IgD-negative memory B cell (primary cell): Measurements from ENCODE around the gene DNAI1. TPM values are rescaled to one million over a fixed set of nuclear protein-coding genes. Genes with fewer than 3 reads are reported as not detected.

Experiments used
- H3K27ac Mint-ChIP-seq, 3 donors: one replicate each; pipeline ENCODE4 v1.8.0; 2020 to 2022; ENCODE audit warnings: mild to moderate bottlenecking in 3 of 3, mixed read lengths in 3 of 3, moderate library complexity in 1 of 3
- H3K27me3 Mint-ChIP-seq: one replicate; pipeline ENCODE4 v1.8.0; 2021; ENCODE audit warnings: mixed read lengths
- H3K36me3 Mint-ChIP-seq: one replicate; pipeline ENCODE4 v1.8.0; 2020; ENCODE audit warnings: mild to moderate bottlenecking, mixed read lengths
- H3K4me1 Mint-ChIP-seq, 3 donors: one replicate each; pipeline ENCODE4 v1.8.0; 2020 to 2022; ENCODE audit warnings: mixed read lengths in 3 of 3, mild to moderate bottlenecking in 1 of 3
- H3K4me3 Mint-ChIP-seq, 4 donors: one replicate each; pipeline ENCODE4 v1.8.0; 2020 to 2022; ENCODE audit warnings: mild to moderate bottlenecking in 4 of 4, mixed read lengths in 4 of 4, moderate library complexity in 3 of 4
- H3K9me3 Mint-ChIP-seq, 3 donors: one replicate each; pipeline ENCODE4 v1.8.0; 2020 to 2021; ENCODE audit warnings: mixed read lengths in 3 of 3, mild to moderate bottlenecking in 1 of 3
- polyA plus RNA-seq: library from polyadenylated mRNA; unstranded; fragments of 300-500 nt; fragmentation: Illumina TruSeq; gene quantifications from one replicate; pipeline ENCODE4 v1.2.3, GENCODE V29; 2021

DNAI1 gene
- polyA plus RNA-seq, 1 donor from 2014 or later: not detected

GRCh38 chr9:34507966-34508365, 49.4 kb downstream of the DNAI1 start:
- H3K9me3 Mint-ChIP-seq: no peaks in the 10 kb centered on the region
- no peaks in the 10 kb centered on the region for H3K4me1 Mint-ChIP-seq
- peaks cover 7% of the 10 kb centered on the region for H3K27me3 Mint-ChIP-seq
- peaks cover 4% of the 10 kb centered on the region for H3K36me3 Mint-ChIP-seq
- no peak overlapping the region for H3K27ac Mint-ChIP-seq
- no peak overlapping the region for H3K4me3 Mint-ChIP-seq

- Mint-ChIP-seq H3K27me3 (peaks cover 7% of the 10 kb centered on the region), H3K4me1 (no peaks in the 10 kb centered on the region), H3K9me3 (no peaks in the 10 kb centered on the region), H3K27ac (no peak overlapping the region), H3K4me3 (no peak overlapping the region), H3K36me3 (peaks cover 4% of the 10 kb centered on the region)
These were observed 49.9 kb downstream of the DNAI1 start for GRCh38 chr9:34508463-34508862.

DNA sequence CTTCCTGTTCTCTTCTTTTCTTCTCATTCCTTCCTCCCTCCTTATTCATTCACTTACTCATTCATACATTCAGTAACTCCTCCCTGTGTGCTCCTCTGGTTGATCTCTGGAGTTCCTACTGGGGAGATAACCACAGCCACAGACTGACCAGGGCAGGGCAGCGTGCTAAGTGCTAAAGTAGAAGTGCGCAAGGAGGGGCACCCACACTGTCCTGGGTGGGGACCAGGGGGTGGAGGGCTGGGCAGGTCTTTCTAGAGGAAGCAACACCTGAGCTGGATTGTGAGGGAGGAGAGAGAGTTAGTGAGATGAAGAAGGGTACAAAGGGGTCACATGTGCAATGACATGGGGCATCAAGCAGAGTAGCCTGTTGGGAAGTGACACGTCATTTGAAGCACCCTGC, 50.3 kb downstream of the DNAI1 start:
- H3K27me3 Mint-ChIP-seq: peaks cover 7% of the 10 kb centered on the region
- no peaks in the 10 kb centered on the region for H3K4me1 Mint-ChIP-seq
- H3K36me3 Mint-ChIP-seq: peaks cover 4% of the 10 kb centered on the region
- no peak overlapping the region for H3K4me3 Mint-ChIP-seq
- H3K9me3 Mint-ChIP-seq: no peaks in the 10 kb centered on the region
- no peak overlapping the region for H3K27ac Mint-ChIP-seq

- peak overlapping the region in 1 of 3 donors; percentile 89 for H3K27ac Mint-ChIP-seq
- peaks cover 4% of the 10 kb centered on the region for H3K27me3 Mint-ChIP-seq
- H3K9me3 Mint-ChIP-seq: no peaks in the 10 kb centered on the region
- no peaks in the 10 kb centered on the region for H3K4me1 Mint-ChIP-seq
- H3K4me3 Mint-ChIP-seq: no peak overlapping the region
- peaks cover 2% of the 10 kb centered on the region for H3K36me3 Mint-ChIP-seq
These were observed 52.2 kb downstream of the DNAI1 start for GRCh38 chr9:34510497-34511468.

DNA sequence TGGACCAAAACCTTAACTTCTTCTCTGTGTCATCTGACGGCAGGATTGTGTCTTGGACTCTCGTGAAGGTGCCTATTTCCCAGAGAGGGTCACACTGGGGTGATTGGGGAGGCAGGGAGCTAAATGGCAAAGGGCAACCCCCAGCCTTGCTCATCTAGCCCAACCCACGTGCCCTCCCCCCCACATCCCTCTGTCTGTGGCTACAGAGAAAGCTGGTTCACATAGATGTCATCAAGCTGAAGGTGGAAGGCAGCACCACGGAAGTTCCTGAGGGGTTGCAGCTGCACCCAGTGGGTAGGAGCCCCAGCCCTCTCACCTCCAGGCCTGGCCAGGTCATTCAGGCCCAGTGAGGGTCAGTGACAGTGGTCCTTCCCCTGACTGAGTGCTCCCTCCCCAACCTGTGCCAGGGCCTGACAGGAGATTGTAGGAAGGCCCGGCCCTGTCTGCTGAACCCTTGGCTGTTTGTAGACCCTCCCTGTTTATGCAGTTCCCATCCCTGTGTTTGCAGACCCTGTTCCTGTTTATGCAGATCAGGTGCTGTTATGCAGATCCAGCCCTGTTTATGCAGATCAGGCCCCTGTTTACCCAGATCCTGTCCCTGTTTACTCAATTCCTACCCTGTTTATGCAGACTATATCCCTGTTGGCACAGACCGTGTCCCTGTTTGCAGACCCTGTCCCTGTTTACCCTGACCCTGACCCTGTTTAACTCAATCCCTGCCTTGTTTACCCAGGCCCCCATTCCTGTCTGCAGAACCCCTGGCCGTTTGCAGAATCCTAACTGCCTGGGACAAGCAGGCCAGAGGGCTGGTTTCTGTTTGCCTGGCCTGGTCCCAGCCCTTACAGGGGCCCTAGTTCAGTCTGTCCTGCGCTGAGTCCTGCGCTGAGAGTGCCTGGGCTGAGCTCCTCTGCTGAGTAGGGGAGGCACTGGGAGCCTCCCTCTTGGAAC, 53.8 kb downstream of the DNAI1 start:
- H3K36me3 Mint-ChIP-seq: peaks cover 2% of the 10 kb centered on the region
- no peaks in the 10 kb centered on the region for H3K4me1 Mint-ChIP-seq
- no peaks in the 10 kb centered on the region for H3K9me3 Mint-ChIP-seq
- H3K4me3 Mint-ChIP-seq: no peak overlapping the region
- peaks cover 4% of the 10 kb centered on the region for H3K27me3 Mint-ChIP-seq
- no peak overlapping the region for H3K27ac Mint-ChIP-seq

DNA sequence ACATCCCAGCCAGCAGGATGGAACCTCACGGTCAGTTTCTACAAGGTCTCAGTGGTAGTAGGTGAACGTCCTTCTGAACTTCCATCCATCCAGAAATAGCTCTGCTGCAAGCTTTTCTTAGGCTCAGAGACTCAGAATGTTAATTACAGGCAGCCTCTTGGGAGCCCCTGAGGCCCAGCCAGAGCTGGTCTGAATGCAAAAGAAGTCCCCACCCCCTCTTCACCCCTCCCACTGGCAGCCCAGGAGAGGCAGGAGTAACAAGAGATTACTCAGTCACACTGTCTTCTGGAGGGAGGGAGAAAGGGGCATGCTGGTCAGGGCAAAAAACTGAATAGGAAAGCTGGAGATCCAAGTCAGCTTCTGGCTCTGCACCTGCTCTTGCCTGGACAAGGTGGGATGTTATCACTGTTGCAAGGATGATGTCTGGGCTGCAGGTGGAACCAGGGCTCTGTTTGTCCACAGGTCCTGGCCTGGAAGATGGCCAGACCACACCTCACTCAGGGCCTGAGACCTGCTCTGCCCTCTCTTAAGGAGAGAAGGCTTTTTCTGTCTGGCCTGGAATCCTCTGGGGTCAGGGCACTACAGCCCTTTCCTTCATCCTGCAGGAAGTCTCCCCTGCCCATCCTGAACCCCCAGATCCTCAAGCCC, 55.1 kb downstream of the DNAI1 start:
- H3K27ac Mint-ChIP-seq: no peak overlapping the region

DNA sequence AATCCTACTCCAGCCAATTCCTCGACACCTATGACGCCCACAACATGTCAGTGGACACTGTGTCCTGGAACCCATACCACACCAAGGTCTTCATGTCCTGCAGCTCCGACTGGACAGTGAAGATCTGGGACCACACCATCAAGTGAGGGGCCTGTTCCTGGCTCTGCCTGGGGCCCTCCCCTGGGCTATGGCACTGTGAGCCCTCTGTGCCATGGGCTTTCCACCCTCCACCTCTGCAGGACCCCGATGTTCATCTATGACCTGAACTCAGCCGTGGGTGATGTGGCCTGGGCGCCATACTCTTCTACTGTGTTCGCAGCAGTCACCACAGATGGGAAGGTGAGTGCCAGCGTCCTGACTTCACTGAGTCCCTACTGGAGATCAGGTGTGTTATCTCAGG, 55.8 kb downstream of the DNAI1 start:
- peaks cover 0 to 1% (median 0%) of the 10 kb centered on the region in 3 donors for H3K4me1 Mint-ChIP-seq
- no peaks in the 10 kb centered on the region for H3K9me3 Mint-ChIP-seq
- peaks cover 2% of the 10 kb centered on the region for H3K36me3 Mint-ChIP-seq
- H3K4me3 Mint-ChIP-seq: no peak overlapping the region
- H3K27ac Mint-ChIP-seq: no peak overlapping the region
- peaks cover 4% of the 10 kb centered on the region for H3K27me3 Mint-ChIP-seq

More for the DNA sequence above, 55.1 kb downstream of the DNAI1 start:
- no peak overlapping the region for H3K4me3 Mint-ChIP-seq
- H3K4me1 Mint-ChIP-seq: no peaks in the 10 kb centered on the region
- H3K27me3 Mint-ChIP-seq: peaks cover 4% of the 10 kb centered on the region
- H3K9me3 Mint-ChIP-seq: no peaks in the 10 kb centered on the region
- H3K36me3 Mint-ChIP-seq: peaks cover 2% of the 10 kb centered on the region

DNA sequence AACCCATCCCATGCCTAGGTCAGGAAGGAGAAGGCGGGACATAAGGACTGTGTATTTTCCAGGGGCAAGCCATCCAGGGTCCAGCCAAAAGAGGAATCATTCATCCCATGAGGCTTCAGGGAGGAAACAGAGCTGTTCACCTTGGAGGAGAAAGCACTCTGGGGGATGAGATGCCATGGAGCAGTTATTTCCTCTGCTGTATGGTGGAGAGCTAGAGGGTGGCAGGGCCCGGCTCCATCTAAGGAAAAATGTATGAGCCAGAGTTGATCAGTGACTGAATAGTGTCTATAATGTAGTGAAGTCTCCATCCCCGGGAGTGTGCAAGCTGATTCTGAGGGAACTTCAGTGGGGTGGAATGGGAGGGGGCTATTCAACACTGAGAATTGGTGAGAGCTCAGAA, 56.2 kb downstream of the DNAI1 start:
- H3K4me1 Mint-ChIP-seq: peaks cover 0 to 1% (median 0%) of the 10 kb centered on the region in 3 donors
- H3K27ac Mint-ChIP-seq: no peak overlapping the region
- no peak overlapping the region for H3K4me3 Mint-ChIP-seq
- peaks cover 2% of the 10 kb centered on the region for H3K36me3 Mint-ChIP-seq
- H3K27me3 Mint-ChIP-seq: peaks cover 4% of the 10 kb centered on the region
- no peaks in the 10 kb centered on the region for H3K9me3 Mint-ChIP-seq

DNA sequence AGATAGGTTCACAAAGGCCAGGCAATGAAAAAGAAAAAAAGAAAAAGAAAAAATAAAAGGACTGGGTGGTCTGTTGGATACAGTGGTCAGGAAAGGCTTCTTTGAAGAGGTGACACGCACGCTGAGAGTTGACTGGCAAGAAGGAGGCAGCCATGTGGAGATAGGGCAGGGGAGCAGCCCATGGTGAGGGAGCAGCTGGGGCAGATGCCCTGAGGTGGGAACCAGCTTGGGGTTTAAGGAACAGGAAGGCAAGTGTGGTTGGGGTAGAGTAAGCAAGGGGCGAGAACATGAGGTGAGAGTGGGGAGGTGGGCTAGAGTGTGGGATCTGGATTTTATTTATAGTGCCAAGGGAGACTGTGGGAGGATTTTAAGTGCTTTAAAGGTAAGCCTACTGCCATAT, 57.4 kb downstream of the DNAI1 start:
- no peak overlapping the region for H3K27ac Mint-ChIP-seq
- H3K4me3 Mint-ChIP-seq: no peak overlapping the region
- peaks cover 4% of the 10 kb centered on the region for H3K27me3 Mint-ChIP-seq
- peaks cover 0 to 1% (median 0%) of the 10 kb centered on the region in 3 donors for H3K4me1 Mint-ChIP-seq
- peaks cover 2% of the 10 kb centered on the region for H3K36me3 Mint-ChIP-seq
- no peaks in the 10 kb centered on the region for H3K9me3 Mint-ChIP-seq

DNA sequence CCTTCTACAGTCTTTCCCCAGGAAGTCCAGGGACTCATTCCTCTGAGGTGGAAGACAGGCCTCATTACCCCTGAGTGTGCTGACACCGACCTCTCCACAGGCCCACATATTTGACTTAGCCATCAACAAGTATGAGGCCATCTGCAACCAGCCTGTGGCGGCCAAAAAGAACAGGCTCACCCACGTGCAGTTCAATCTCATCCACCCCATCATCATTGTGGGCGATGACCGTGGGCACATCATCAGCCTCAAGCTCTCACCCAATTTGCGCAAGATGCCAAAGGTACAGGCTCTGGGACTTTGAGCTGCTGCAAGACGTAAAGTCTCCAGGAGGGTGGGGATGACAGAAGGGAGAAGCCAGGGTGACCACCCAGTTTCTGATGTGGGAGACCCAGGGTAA, 58.6 kb downstream of the DNAI1 start:
- Mint-ChIP-seq H3K4me3 (no peak overlapping the region), H3K9me3 (no peaks in the 10 kb centered on the region), H3K4me1 (peaks cover 0 to 1% (median 0%) of the 10 kb centered on the region in 3 donors), H3K27me3 (peaks cover 5% of the 10 kb centered on the region), H3K36me3 (no peaks in the 10 kb centered on the region), H3K27ac (no peak overlapping the region)

GRCh38 chr9:34518110-34518616, 59.6 kb downstream of the DNAI1 start:
- Mint-ChIP-seq H3K27ac (no peak overlapping the region), H3K9me3 (no peaks in the 10 kb centered on the region), H3K4me3 (no peak overlapping the region), H3K4me1 (peaks cover 0 to 6% (median 0%) of the 10 kb centered on the region in 3 donors), H3K36me3 (no peaks in the 10 kb centered on the region), H3K27me3 (peaks cover 5% of the 10 kb centered on the region)

DNA sequence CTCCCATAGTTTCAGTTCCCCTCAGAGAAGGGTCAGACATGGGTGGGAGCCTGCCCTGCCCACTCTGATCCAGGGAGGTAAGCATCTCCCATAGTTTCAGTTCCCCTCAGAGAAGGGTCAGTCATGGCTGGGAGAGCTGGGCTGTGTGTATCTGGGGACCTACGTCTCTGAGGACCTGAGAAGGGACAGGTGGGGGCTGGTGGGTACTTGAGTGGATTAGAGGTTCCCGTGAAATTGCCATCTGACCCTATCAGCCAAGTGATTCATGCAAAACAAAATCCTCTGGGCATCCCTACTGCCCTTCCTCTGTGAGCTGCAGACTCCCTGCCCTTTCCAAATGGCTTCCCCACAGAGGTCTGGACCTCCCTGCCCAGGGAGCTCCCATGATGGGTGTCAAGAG, 60.3 kb downstream of the DNAI1 start:
- peaks cover 5% of the 10 kb centered on the region for H3K27me3 Mint-ChIP-seq
- no peak overlapping the region for H3K4me3 Mint-ChIP-seq
- H3K36me3 Mint-ChIP-seq: no peaks in the 10 kb centered on the region
- peaks cover 0 to 6% (median 5%) of the 10 kb centered on the region in 3 donors for H3K4me1 Mint-ChIP-seq
- no peak overlapping the region for H3K27ac Mint-ChIP-seq
- no peaks in the 10 kb centered on the region for H3K9me3 Mint-ChIP-seq

- H3K27me3 Mint-ChIP-seq: peaks cover 5% of the 10 kb centered on the region
- no peaks in the 10 kb centered on the region for H3K9me3 Mint-ChIP-seq
- peaks cover 0 to 11% (median 6%) of the 10 kb centered on the region in 3 donors for H3K4me1 Mint-ChIP-seq
- peak overlapping the region in 1 of 3 donors; percentile 65 for H3K27ac Mint-ChIP-seq
- no peaks in the 10 kb centered on the region for H3K36me3 Mint-ChIP-seq
- H3K4me3 Mint-ChIP-seq: peak overlapping the region in 1 of 4 donors; percentile 44
These were observed 60.9 kb downstream of the DNAI1 start for GRCh38 chr9:34519321-34520020.

DNA sequence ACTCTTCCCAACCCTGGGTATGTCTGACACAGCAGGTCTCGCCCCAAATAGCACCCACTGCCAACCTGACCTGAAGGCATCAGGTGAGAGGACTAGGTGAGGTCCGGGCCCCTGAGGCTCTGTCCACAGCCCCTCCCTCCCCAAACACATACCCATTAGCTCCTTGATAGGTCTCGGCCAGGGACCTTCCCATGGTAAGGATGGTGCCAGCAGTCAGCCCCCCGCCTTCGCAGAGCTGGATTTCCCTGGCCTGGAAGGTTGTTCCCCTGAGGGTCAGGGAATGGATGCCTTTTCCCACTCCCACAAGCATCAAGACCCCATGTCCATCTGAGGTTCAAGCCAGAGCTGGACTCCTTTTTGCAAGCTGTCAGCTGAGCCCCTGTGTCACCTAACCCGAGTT, 61.5 kb downstream of the DNAI1 start:
- Mint-ChIP-seq H3K4me3 (no peak overlapping the region), H3K36me3 (no peaks in the 10 kb centered on the region), H3K4me1 (peaks cover 0 to 11% (median 6%) of the 10 kb centered on the region in 3 donors), H3K27me3 (peaks cover 3% of the 10 kb centered on the region), H3K27ac (no peak overlapping the region), H3K9me3 (no peaks in the 10 kb centered on the region)
